ENCODE data around the gene TTC21B. TPM values are rescaled to one million over a fixed set of nuclear protein-coding genes. Genes with fewer than 3 reads are reported as not detected.
A peak's percentile ranks its signal among the peaks of the same experiment; 100 is the strongest.

TTC21B gene
- total and polyA plus RNA-seq, 2 of the 8 experiments (the other 6 are each of a cell fraction or from before 2014, with no cell fraction given), result 6.9 to 20.8 TPM

DNA sequence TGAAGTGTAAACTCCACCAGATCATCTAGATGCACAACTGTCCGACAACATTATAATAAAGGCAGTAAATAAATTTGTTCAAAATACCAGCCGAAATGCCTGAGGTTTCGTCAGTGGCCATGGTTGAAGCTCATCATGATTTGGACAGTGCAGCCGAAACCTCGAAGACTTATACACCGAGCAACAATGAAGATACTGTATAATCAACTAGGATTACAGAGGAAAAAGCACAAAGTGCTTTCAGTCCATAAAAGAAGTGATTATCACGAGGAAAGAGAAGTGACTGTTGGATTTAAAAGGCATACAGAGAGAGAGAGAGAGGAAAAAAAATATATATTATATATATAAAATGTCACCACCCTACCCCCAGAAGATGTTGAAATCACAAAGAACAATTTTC, 107.5 kb downstream of the TTC21B start:
- H3K27ac ChIP-seq (ENCODE audit: low read depth, low read length), result no peak overlapping the region
- peak overlapping the region; percentile 74; the same call in 1 of the 2 replicates for H2BK20ac ChIP-seq (ENCODE audit: low read length)
- no peaks in the 10 kb centered on the region for H3K9me3 ChIP-seq (ENCODE audit: insufficient read depth in 2 of 2, low read depth in 1 of 2, low read length in 1 of 2)
- WGBS, 2 experiments (ENCODE audit: extremely low coverage in 1 of 2, insufficient coverage in 1 of 2, insufficient read length in 1 of 2, insufficient replicate concordance in 2 of 2, low coverage in 1 of 2, low lambda C conversion rate in 2 of 2, missing lambda C conversion rate in 1 of 2), result 89% methylated on average over 7 of the region's 7 CpGs; no CpG with 5 or more reads in 1 of the 2 experiments
- no peak overlapping the region for H3K23ac ChIP-seq (ENCODE audit: insufficient read length)
- H2BK120ac ChIP-seq (replicated peaks; ENCODE audit: low read depth, low read length), result peak overlapping the region; percentile 79
- H3K56ac ChIP-seq (replicated peaks; ENCODE audit: insufficient read length, low read depth, low read length), result no peak overlapping the region
- H3K79me1 ChIP-seq (ENCODE audit: low read depth, low read length), result no peaks in the 10 kb centered on the region
- DNase-seq (ENCODE audit: low read depth in 1 of 2, low spot score in 2 of 2) (no peak), FAIRE-seq (no peak)
- H2AK5ac ChIP-seq (ENCODE audit: low read depth, low read length), result no peak overlapping the region
- ChIA-PET CTCF (ENCODE audit: partially characterized antibody) (interaction anchor here (0.6 to 2.4 kb wide), 12 partner anchors 9 to 442 kb away, joined by 3 to 14 read pairs (median 5); no protein-coding TSS in a partner anchor), POLR2A (ENCODE audit: partially characterized antibody) (no interaction called here)
- H3K4ac ChIP-seq (replicated peaks; ENCODE audit: insufficient read length, low read depth, low read length), result no peak overlapping the region
- H3K79me2 ChIP-seq (ENCODE audit: control insufficient read depth in 1 of 2, insufficient read depth in 2 of 2, low read length in 2 of 2), result no peaks in the 10 kb centered on the region
- no peak overlapping the region for H3K14ac ChIP-seq (ENCODE audit: insufficient read length)
- H3K27me3 ChIP-seq (replicated peaks in 1 of 4; ENCODE audit: control insufficient read depth in 3 of 4, extremely low read depth in 1 of 4, insufficient read depth in 3 of 4, low read length in 3 of 4), result peaks cover 0 to 1% (median 0%) of the 10 kb centered on the region in 4 experiments; a peak in 1 of 7 replicates
- no peak overlapping the region for H4K8ac ChIP-seq (ENCODE audit: extremely low read depth, insufficient read depth, low read length)
- H3K23me2 ChIP-seq (ENCODE audit: low read depth, low read length), result no peaks in the 10 kb centered on the region; the same call in 1 of the 2 replicates
- peak overlapping the region; percentile 81 for H4K5ac ChIP-seq (ENCODE audit: insufficient read length, low read depth, low read length)
- H2BK12ac ChIP-seq (ENCODE audit: low read depth, low read length), result peak overlapping the region; percentile 55; the same call in 1 of the 2 replicates
- H2BK5ac ChIP-seq (ENCODE audit: low read depth, low read length), result no peak overlapping the region
- H3K4me3 ChIP-seq (ENCODE audit: extremely low read depth in 1 of 4, insufficient read depth in 2 of 4, low read depth in 3 of 4, low read length in 4 of 4), result no peak overlapping the region
- no peak overlapping the region for H2AFZ ChIP-seq (ENCODE audit: low read length)
- H3K9ac ChIP-seq (replicated peaks in 1 of 4; ENCODE audit: extremely low read depth in 1 of 4, low read depth in 3 of 4, low read length in 3 of 4), result no peak overlapping the region
- H3K18ac ChIP-seq (ENCODE audit: extremely low read depth, low read length), result no peak overlapping the region
- peaks cover 0 to 10% (median 5%) of the 10 kb centered on the region in 4 experiments; a peak in 4 of 7 replicates for H3K4me1 ChIP-seq (replicated peaks in 1 of 4; ENCODE audit: control insufficient read depth in 3 of 4, insufficient read depth in 4 of 4, low read length in 3 of 4)
- H4K20me1 ChIP-seq (replicated peaks in 1 of 2; ENCODE audit: control insufficient read depth in 1 of 2, insufficient read depth in 2 of 2, low read length in 2 of 2), result no peaks in the 10 kb centered on the region
- H3K36me3 ChIP-seq (ENCODE audit: control insufficient read depth in 2 of 4, insufficient read depth in 4 of 4, low read length in 3 of 4), result no peaks in the 10 kb centered on the region
- H3K4me2 ChIP-seq (ENCODE audit: insufficient read depth in 1 of 2, low read depth in 2 of 2, low read length in 2 of 2), result no peak overlapping the region
- no peak overlapping the region for H2BK15ac ChIP-seq (ENCODE audit: low read length)
- peak overlapping the region; percentile 41 for H4K91ac ChIP-seq (replicated peaks; ENCODE audit: insufficient read length, low read length)
- no peak for TF ChIP-seq BACH1 (IDR thresholded peaks at IDR 0.05; ENCODE audit: low read length)
- no peak for TF ChIP-seq CTBP2 (IDR thresholded peaks at IDR 0.05; ENCODE audit: borderline replicate concordance, insufficient read depth, insufficient read length, low read length)
- TF ChIP-seq RBBP5 (IDR thresholded peaks at IDR 0.05; ENCODE audit: borderline replicate concordance, low read depth, low read length), result no peak
- TF ChIP-seq NANOG (IDR thresholded peaks at IDR 0.05; ENCODE audit: insufficient read depth, low read depth, low read length, poor library complexity, severe bottlenecking), result no peak
- TF ChIP-seq CREB1 (IDR thresholded peaks at IDR 0.05), result no peak
- no peak for TF ChIP-seq POLR2A (IDR thresholded peaks at IDR 0.05; ENCODE audit: control extremely low read depth in 1 of 2, low read depth in 2 of 2, low read length in 2 of 2)
- TF ChIP-seq, protein P1, sequence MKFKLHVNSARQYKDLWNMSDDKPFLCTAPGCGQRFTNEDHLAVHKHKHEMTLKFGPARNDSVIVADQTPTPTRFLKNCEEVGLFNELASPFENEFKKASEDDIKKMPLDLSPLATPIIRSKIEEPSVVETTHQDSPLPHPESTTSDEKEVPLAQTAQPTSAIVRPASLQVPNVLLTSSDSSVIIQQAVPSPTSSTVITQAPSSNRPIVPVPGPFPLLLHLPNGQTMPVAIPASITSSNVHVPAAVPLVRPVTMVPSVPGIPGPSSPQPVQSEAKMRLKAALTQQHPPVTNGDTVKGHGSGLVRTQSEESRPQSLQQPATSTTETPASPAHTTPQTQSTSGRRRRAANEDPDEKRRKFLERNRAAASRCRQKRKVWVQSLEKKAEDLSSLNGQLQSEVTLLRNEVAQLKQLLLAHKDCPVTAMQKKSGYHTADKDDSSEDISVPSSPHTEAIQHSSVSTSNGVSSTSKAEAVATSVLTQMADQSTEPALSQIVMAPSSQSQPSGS (IDR thresholded peaks at IDR 0.05; ENCODE audit: low read length), result no peak
- TF ChIP-seq ASH2L (IDR thresholded peaks at IDR 0.05; ENCODE audit: low read length), result no peak
- no peak for TF ChIP-seq TBP (IDR thresholded peaks at IDR 0.05; ENCODE audit: low read depth, low read length)
- no peak for TF ChIP-seq SAP30 (IDR thresholded peaks at IDR 0.05; ENCODE audit: insufficient read depth, insufficient replicate concordance, low read length)
- TF ChIP-seq HDAC2 (IDR thresholded peaks at IDR 0.05; ENCODE audit: borderline replicate concordance in 1 of 2, low read depth in 2 of 2, low read length in 2 of 2), result no peak
- no peak for TF ChIP-seq EZH2 (IDR thresholded peaks at IDR 0.05; ENCODE audit: low read depth, low read length, severe bottlenecking)
